Measurements from ENCODE around the gene KLHL29. TPM values are rescaled to one million over a fixed set of nuclear protein-coding genes. Genes with fewer than 3 reads are reported as not detected.

KLHL29 gene
- total and polyA plus RNA-seq, 4 donors: 0.29 to 2.3 (median 0.68) TPM

- Histone ChIP-seq H3K9ac (ENCODE audit: low read depth in 1 of 2, low read length in 2 of 2) (no peak overlapping the region), H3K4me3 (ENCODE audit: low read depth in 1 of 3, low read length in 3 of 3) (no peak overlapping the region), H3K27me3 (ENCODE audit: control insufficient read depth in 4 of 4, insufficient read depth in 4 of 4, low read length in 3 of 4) (no peaks in the 10 kb centered on the region), H3K36me3 (ENCODE audit: control insufficient read depth in 4 of 4, insufficient read depth in 3 of 4, low read depth in 1 of 4, low read length in 3 of 4) (no peaks in the 10 kb centered on the region), H3K4me1 (ENCODE audit: control insufficient read depth in 4 of 4, insufficient read depth in 4 of 4, low read length in 3 of 4) (no peaks in the 10 kb centered on the region), H3K9me3 (ENCODE audit: control insufficient read depth in 4 of 4, low read length in 3 of 4) (peaks cover 4 to 13% (median 7%) of the 10 kb centered on the region in 4 donors), H3K27ac (ENCODE audit: low read depth in 1 of 2, low read length in 2 of 2) (no peak overlapping the region)
- no peak for DNase-seq (ENCODE audit: low spot score)
- WGBS: 79% methylated on average over 3 of the region's 3 CpGs
- TF ChIP-seq TAF1 (conservative IDR thresholded peaks at IDR 0.05) (no peak), FOXA2 (IDR thresholded peaks at IDR 0.05) (no peak), CTCF (IDR thresholded peaks at IDR 0.05; ENCODE audit: low read depth, low read length, missing input control) (no peak), JUND (IDR thresholded peaks at IDR 0.05) (no peak), EGR1 (IDR thresholded peaks at IDR 0.05; ENCODE audit: low read depth in 2 of 2) (no peak), FOXA1 (IDR thresholded peaks at IDR 0.05) (no peak), GABPA (IDR thresholded peaks at IDR 0.05 in 1 of 2, conservative IDR thresholded peaks at IDR 0.05 in 1 of 2) (no peak), MAX (IDR thresholded peaks at IDR 0.05) (no peak), RAD21 (IDR thresholded peaks at IDR 0.05) (no peak), YY1 (IDR thresholded peaks at IDR 0.05) (no peak), RXRA (IDR thresholded peaks at IDR 0.05) (no peak), ATF3 (IDR thresholded peaks at IDR 0.05) (no peak), NR2F2 (IDR thresholded peaks at IDR 0.05) (no peak)
- TF ChIP-seq, protein P1, sequence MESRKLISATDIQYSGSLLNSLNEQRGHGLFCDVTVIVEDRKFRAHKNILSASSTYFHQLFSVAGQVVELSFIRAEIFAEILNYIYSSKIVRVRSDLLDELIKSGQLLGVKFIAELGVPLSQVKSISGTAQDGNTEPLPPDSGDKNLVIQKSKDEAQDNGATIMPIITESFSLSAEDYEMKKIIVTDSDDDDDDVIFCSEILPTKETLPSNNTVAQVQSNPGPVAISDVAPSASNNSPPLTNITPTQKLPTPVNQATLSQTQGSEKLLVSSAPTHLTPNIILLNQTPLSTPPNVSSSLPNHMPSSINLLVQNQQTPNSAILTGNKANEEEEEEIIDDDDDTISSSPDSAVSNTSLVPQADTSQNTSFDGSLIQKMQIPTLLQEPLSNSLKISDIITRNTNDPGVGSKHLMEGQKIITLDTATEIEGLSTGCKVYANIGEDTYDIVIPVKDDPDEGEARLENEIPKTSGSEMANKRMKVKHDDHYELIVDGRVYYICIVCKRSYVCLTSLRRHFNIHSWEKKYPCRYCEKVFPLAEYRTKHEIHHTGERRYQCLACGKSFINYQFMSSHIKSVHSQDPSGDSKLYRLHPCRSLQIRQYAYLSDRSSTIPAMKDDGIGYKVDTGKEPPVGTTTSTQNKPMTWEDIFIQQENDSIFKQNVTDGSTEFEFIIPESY (IDR thresholded peaks at IDR 0.05): no peak
Measured at GRCh38 chr2:23607925-23608324, 222.9 kb downstream of the KLHL29 start.

GRCh38 chr2:23609254-23609653, 224.3 kb downstream of the KLHL29 start:
- Histone ChIP-seq H3K9ac (ENCODE audit: low read depth in 1 of 2, low read length in 2 of 2) (no peak overlapping the region), H3K27ac (ENCODE audit: low read depth in 1 of 2, low read length in 2 of 2) (no peak overlapping the region), H3K27me3 (ENCODE audit: control insufficient read depth in 4 of 4, insufficient read depth in 4 of 4, low read length in 3 of 4) (no peaks in the 10 kb centered on the region), H3K36me3 (ENCODE audit: control insufficient read depth in 4 of 4, insufficient read depth in 3 of 4, low read depth in 1 of 4, low read length in 3 of 4) (no peaks in the 10 kb centered on the region), H3K9me3 (ENCODE audit: control insufficient read depth in 4 of 4, low read length in 3 of 4) (peaks cover 4 to 13% (median 7%) of the 10 kb centered on the region in 4 donors), H3K4me3 (ENCODE audit: low read depth in 1 of 3, low read length in 3 of 3) (no peak overlapping the region), H3K4me1 (ENCODE audit: control insufficient read depth in 4 of 4, insufficient read depth in 4 of 4, low read length in 3 of 4) (no peaks in the 10 kb centered on the region)
- WGBS: 88% methylated on average over 7 of the region's 7 CpGs
- TF ChIP-seq, protein P2, sequence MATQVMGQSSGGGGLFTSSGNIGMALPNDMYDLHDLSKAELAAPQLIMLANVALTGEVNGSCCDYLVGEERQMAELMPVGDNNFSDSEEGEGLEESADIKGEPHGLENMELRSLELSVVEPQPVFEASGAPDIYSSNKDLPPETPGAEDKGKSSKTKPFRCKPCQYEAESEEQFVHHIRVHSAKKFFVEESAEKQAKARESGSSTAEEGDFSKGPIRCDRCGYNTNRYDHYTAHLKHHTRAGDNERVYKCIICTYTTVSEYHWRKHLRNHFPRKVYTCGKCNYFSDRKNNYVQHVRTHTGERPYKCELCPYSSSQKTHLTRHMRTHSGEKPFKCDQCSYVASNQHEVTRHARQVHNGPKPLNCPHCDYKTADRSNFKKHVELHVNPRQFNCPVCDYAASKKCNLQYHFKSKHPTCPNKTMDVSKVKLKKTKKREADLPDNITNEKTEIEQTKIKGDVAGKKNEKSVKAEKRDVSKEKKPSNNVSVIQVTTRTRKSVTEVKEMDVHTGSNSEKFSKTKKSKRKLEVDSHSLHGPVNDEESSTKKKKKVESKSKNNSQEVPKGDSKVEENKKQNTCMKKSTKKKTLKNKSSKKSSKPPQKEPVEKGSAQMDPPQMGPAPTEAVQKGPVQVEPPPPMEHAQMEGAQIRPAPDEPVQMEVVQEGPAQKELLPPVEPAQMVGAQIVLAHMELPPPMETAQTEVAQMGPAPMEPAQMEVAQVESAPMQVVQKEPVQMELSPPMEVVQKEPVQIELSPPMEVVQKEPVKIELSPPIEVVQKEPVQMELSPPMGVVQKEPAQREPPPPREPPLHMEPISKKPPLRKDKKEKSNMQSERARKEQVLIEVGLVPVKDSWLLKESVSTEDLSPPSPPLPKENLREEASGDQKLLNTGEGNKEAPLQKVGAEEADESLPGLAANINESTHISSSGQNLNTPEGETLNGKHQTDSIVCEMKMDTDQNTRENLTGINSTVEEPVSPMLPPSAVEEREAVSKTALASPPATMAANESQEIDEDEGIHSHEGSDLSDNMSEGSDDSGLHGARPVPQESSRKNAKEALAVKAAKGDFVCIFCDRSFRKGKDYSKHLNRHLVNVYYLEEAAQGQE (IDR thresholded peaks at IDR 0.05): no peak
- TF ChIP-seq JUND (IDR thresholded peaks at IDR 0.05) (no peak), FOXA2 (IDR thresholded peaks at IDR 0.05) (no peak), RXRA (IDR thresholded peaks at IDR 0.05) (no peak), GABPA (IDR thresholded peaks at IDR 0.05 in 1 of 2, conservative IDR thresholded peaks at IDR 0.05 in 1 of 2) (no peak), NR2F2 (IDR thresholded peaks at IDR 0.05) (no peak), EGR1 (IDR thresholded peaks at IDR 0.05; ENCODE audit: low read depth in 2 of 2) (no peak), FOXA1 (IDR thresholded peaks at IDR 0.05) (no peak), HNF4A (conservative IDR thresholded peaks at IDR 0.05) (no peak), TAF1 (conservative IDR thresholded peaks at IDR 0.05) (no peak), SP1 (IDR thresholded peaks at IDR 0.05) (no peak)
- DNase-seq (ENCODE audit: low spot score): no peak

Data from liver (tissue), 9 donors.